ENCODE data around the gene RTL1.

DNA sequence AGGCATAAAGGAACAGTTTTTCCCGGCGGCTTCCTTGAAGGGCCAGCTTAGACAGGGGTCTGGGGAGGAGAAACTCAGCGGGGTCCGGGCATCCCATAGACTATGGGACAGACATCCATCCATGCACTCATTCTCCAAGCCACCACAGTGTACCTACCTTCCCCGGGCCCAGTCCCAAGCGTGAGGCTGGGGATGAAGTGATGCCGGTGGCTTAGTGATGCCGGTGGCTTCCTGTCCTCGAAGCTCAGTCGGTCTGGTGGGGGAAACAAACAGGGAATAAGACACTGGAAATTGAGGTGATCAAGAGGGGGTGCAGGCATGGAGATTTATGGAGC lies 421 bp downstream of the RTL1 start:
- TF ChIP-seq, protein P1, sequence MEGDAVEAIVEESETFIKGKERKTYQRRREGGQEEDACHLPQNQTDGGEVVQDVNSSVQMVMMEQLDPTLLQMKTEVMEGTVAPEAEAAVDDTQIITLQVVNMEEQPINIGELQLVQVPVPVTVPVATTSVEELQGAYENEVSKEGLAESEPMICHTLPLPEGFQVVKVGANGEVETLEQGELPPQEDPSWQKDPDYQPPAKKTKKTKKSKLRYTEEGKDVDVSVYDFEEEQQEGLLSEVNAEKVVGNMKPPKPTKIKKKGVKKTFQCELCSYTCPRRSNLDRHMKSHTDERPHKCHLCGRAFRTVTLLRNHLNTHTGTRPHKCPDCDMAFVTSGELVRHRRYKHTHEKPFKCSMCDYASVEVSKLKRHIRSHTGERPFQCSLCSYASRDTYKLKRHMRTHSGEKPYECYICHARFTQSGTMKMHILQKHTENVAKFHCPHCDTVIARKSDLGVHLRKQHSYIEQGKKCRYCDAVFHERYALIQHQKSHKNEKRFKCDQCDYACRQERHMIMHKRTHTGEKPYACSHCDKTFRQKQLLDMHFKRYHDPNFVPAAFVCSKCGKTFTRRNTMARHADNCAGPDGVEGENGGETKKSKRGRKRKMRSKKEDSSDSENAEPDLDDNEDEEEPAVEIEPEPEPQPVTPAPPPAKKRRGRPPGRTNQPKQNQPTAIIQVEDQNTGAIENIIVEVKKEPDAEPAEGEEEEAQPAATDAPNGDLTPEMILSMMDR (IDR thresholded peaks at IDR 0.05; ENCODE audit: low read length): no peak
- TF ChIP-seq EZH2 (optimal IDR thresholded peaks at IDR 0.05; ENCODE audit: low read depth, low read length) (no peak), EZH2phosphoT487 (IDR thresholded peaks at IDR 0.05; ENCODE audit: low read length) (no peak)
